A549 treated with ZK216348 at 1 μM for 4 hours (cell line): ENCODE data around the gene GCC1. TPM values are rescaled to one million over a fixed set of nuclear protein-coding genes. Genes with fewer than 3 reads are reported as not detected.

ENCODE experiments used
- total RNA-seq: library from RNA; stranded (reverse); fragments of 200-300 nt; extraction: Qiagen RNA extraction; gene quantifications from 5 replicates; pipeline ENCODE4 v1.2.3, GENCODE V29; 2022; ENCODE audit warnings: low read depth

Gene GCC1
- 14.2 to 15.8 TPM (median 14.5 TPM) in 5 replicates for total RNA-seq

GRCh38 chr7:127585044-127585953 lies at the start of gene GCC1:
TSS of gene GCC1 (minus strand) at chr7:127585596. CDS start at chr7:127585182, 414 bp downstream.

DNA sequence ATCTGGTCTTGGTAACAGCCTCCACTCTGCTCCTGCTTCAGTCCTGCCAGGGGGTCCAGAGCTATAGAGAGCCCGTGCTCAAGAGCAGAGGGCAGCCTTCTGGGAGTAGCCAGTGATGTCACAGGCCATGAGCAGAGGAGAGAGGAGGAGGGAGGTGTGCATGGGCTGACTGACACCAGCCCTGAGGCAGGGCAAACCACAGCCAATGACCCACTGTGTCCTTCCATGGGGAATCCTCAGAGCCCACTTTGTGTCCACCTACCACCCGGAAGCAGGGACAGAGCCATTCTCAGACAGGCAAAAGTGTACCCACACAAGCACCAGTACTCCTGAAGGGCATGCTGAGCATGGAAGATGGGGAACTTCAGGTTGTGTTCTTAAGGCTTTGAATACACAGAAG lies 32.6 kb upstream of the GCC1 start, which contains the start of gene PAX4:
PAX4 (minus strand) TSS at position 101 of the 400 bp plus-strand sequence. CDS start 2,214 bp downstream, outside the sequence.

DNA sequence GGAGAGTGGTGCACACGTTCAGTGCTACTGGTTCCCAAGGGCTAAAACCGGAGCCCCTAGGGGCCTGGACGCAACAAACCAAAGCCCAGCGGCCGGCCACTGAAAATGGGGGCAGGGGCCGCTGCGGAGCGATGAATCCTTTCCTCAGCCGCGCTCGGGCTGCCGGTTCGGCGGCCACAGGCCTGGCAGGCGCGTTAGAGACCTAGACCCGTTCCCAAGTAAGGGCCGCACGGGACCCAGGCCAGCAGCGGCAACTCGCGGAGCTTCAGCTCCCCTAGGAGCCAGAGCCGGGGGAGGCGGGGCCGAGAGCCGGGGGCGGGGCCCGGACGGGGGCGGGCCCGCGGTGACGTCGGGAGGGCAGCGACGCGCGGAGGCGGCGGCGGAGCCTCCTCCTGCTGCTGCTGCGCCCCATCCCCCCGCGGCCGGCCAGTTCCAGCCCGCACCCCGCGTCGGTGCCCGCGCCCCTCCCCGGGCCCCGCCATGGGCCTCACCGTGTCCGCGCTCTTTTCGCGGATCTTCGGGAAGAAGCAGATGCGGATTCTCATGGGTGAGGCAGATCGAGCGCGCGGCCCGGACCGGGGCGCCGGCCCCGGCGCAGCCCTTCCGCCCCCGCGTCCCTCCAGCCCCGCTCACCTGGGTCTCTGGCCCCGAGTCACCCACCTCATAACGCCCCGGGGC lies 2.8 kb upstream of the GCC1 start, which contains the start of gene ARF5:
ARF5 (plus strand) TSS at position 393 of the 678 bp plus-strand sequence; CDS start at position 481, 88 bp downstream.

Other genes with a start within 250 kb of the GCC1 start
- gene ZNF800, start 192.9 kb downstream of the GCC1 start, total RNA-seq, result 8.3 to 12.2 TPM (median 10.9 TPM) in 5 replicates
- 151 to 172 TPM (median 163 TPM) in 5 replicates for gene ARF5, start 2.8 kb upstream of the GCC1 start, total RNA-seq
- gene FSCN3, start 8.1 kb upstream of the GCC1 start, total RNA-seq, result 0.39 to 0.41 TPM in 2 of 5 replicates, not detected in the others
- not detected in 5 replicates for gene PAX4, start 32.5 kb upstream of the GCC1 start, total RNA-seq
- gene SND1, start 66.6 kb upstream of the GCC1 start, total RNA-seq, result 104 to 115 TPM (median 111 TPM) in 5 replicates